Keratinocyte (primary cell): ENCODE results near the gene CDKAL1. TPM values are rescaled to one million over a fixed set of nuclear protein-coding genes. Genes with fewer than 3 reads are reported as not detected.

Experiments
- DNase-seq: peaks from one replicate; pipeline ENCODE4 v3.0.0-alpha.2; 2011; ENCODE audit warnings: low read depth, missing footprints, low spot score
- FAIRE-seq: peaks from 2 replicates; lab custom pipeline; 2011; peaks lifted over from hg19 to GRCh38; lab: Jason Lieb, UNC
- H2AFZ ChIP-seq: 2 replicates; pipeline ENCODE4 v1.6.0; 2012; ENCODE audit warnings: low read length, control low read depth, inconsistent platforms; ENCODE audit not compliant: control insufficient read depth
- H3K27ac ChIP-seq: 2 replicates; pipeline ENCODE4 v1.5.1; 2011; ENCODE audit warnings: low read length; ENCODE audit not compliant: control insufficient read depth, insufficient read depth
- H3K27me3 ChIP-seq: 3 replicates; pipeline ENCODE4 v1.6.0; 2011; ENCODE audit warnings: low read length; ENCODE audit not compliant: control insufficient read depth, insufficient read depth; ENCODE audit errors: extremely low read depth
- H3K36me3 ChIP-seq, 2 experiments: 2 replicates in 1 of 2; 3 replicates in 1 of 2; pipeline ENCODE4 v1.5.1; 2011; ENCODE audit warnings: low read length in 2 of 2, mild to moderate bottlenecking in 1 of 2; ENCODE audit not compliant: control insufficient read depth in 2 of 2, insufficient read depth in 2 of 2; ENCODE audit errors: extremely low read depth in 1 of 2
- H3K4me1 ChIP-seq: 3 replicates; pipeline ENCODE4 v1.5.1; 2011; ENCODE audit warnings: low read length; ENCODE audit not compliant: control insufficient read depth, insufficient read depth; ENCODE audit errors: extremely low read depth
- H3K4me2 ChIP-seq: 3 replicates; pipeline ENCODE4 v1.6.0; 2011; ENCODE audit warnings: low read depth, low read length; ENCODE audit not compliant: control insufficient read depth, insufficient read depth; ENCODE audit errors: extremely low read depth
- H3K4me3 ChIP-seq, 3 experiments: fragments of 200-600 bp in 1 of 3; sonication (generic) in 1 of 3; 2 replicates in 2 of 3; 3 replicates in 1 of 3; pipeline ENCODE4 v1.5.1; 2011 to 2016; ENCODE audit warnings: low read length in 3 of 3, mild to moderate bottlenecking in 3 of 3, control low read depth in 2 of 3, inconsistent platforms in 1 of 3, low read depth in 1 of 3, mixed read lengths in 1 of 3, mixed run types in 1 of 3, moderate library complexity in 1 of 3; ENCODE audit not compliant: control insufficient read depth in 2 of 3, insufficient read depth in 2 of 3; ENCODE audit errors: extremely low read depth in 1 of 3
- H3K79me2 ChIP-seq: 2 replicates; pipeline ENCODE4 v1.6.0; 2012; ENCODE audit warnings: low read length; ENCODE audit not compliant: control insufficient read depth, insufficient read depth
- H3K9ac ChIP-seq: 3 replicates; pipeline ENCODE4 v1.6.0; 2011; ENCODE audit warnings: low read length; ENCODE audit not compliant: control insufficient read depth, insufficient read depth; ENCODE audit errors: extremely low read depth
- H3K9me1 ChIP-seq: 3 replicates; pipeline ENCODE4 v1.6.0; 2011; ENCODE audit warnings: low read length; ENCODE audit not compliant: control insufficient read depth, insufficient read depth; ENCODE audit errors: extremely low read depth
- H3K9me3 ChIP-seq: 2 replicates; pipeline ENCODE4 v1.5.1; 2012; ENCODE audit warnings: low read depth, low read length; ENCODE audit not compliant: control insufficient read depth
- H4K20me1 ChIP-seq: 3 replicates; pipeline ENCODE4 v1.6.0; 2011; ENCODE audit warnings: low read length; ENCODE audit not compliant: control insufficient read depth, insufficient read depth; ENCODE audit errors: extremely low read depth
- CTCF ChIP-seq, 3 experiments: IDR thresholded peaks in 1 of 3; conservative IDR thresholded peaks in 1 of 3; optimal IDR thresholded peaks in 1 of 3; 2 replicates in 2 of 3; 3 replicates in 1 of 3; pipeline versions ENCODE3 to v1.5.1; 2011; ENCODE audit warnings: low read length in 3 of 3, mild to moderate bottlenecking in 3 of 3, moderate library complexity in 2 of 3, control low read depth in 1 of 3, inconsistent platforms in 1 of 3; ENCODE audit not compliant: insufficient read depth in 2 of 3; ENCODE audit errors: extremely low read depth in 1 of 3
- EZH2 ChIP-seq: IDR thresholded peaks from one replicate; pipeline ENCODE4 v1.6.1; 2012; ENCODE audit warnings: inconsistent platforms, mild to moderate bottlenecking, low read length, moderate library complexity
- dilution Hi-C: fragments of 300-500 bp; cut with MboI; formaldehyde crosslinking; loops from one replicate; pipeline ENCODE4 v1.7.0; 2020; ENCODE audit warnings: low sequenced_read_pairs; ENCODE audit not compliant: extremely low pct_ligation_motif_present
- polyA plus RNA-seq, 5 experiments: library from polyadenylated mRNA; depleted of rRNA in 3 of 5; stranded (reverse) in 3 of 5; stranded (forward) in 1 of 5; unstranded in 1 of 5; fragments of >200 nt; gene quantifications; 1 replicate in 1 of 5; 2 replicates in 3 of 5; 3 replicates in 1 of 5; pipeline versions ENCODE4 v1.2.1 to v1.2.3, GENCODE V29; 2011 to 2012; ENCODE audit warnings: missing spikeins in 2 of 5, low read depth in 1 of 5, low replicate concordance in 1 of 5

The CDKAL1 gene
- polyA plus RNA-seq, 1 donor (not counting 4 experiments of a cell fraction or from before 2014, with no cell fraction given) = 5.6 TPM

GRCh38 chr6:20936949-20937348 is 402.7 kb downstream of the CDKAL1 start:
- Histone ChIP-seq H2AFZ (no peak overlapping the region), H4K20me1 (no peaks in the 10 kb centered on the region), H3K9me3 (no peaks in the 10 kb centered on the region), H3K9me1 (no peaks in the 10 kb centered on the region), H3K4me1 (no peaks in the 10 kb centered on the region), H3K4me3 (no peak overlapping the region), H3K79me2 (no peaks in the 10 kb centered on the region), H3K36me3 (no peaks in the 10 kb centered on the region), H3K27ac (no peak overlapping the region), H3K9ac (no peak overlapping the region), H3K27me3 (no peaks in the 10 kb centered on the region), H3K4me2 (no peak overlapping the region)
- DNase-seq (no peak), FAIRE-seq (no peak)
- TF ChIP-seq CTCF (optimal IDR thresholded peaks at IDR 0.05 in 1 of 3, IDR thresholded peaks at IDR 0.05 in 1 of 3, conservative IDR thresholded peaks at IDR 0.05 in 1 of 3; ENCODE audit: extremely low read depth in 1 of 3, insufficient read depth in 2 of 3, low read length in 3 of 3) (no peak), EZH2 (no peak)
- dilution Hi-C loops = no loop called here

GRCh38 chr6:20939161-20939775 is 405.0 kb downstream of the CDKAL1 start:
- H3K9ac ChIP-seq = no peak overlapping the region
- H3K4me3 ChIP-seq = no peak overlapping the region
- no peaks in the 10 kb centered on the region for H3K9me3 ChIP-seq
- dilution Hi-C loops = no loop called here
- no peaks in the 10 kb centered on the region for H3K36me3 ChIP-seq
- H3K79me2 ChIP-seq = no peaks in the 10 kb centered on the region
- H3K27me3 ChIP-seq = no peaks in the 10 kb centered on the region
- H3K27ac ChIP-seq = no peak overlapping the region
- no peaks in the 10 kb centered on the region for H3K9me1 ChIP-seq
- no peak overlapping the region for H3K4me2 ChIP-seq
- H4K20me1 ChIP-seq = no peaks in the 10 kb centered on the region
- no peak for FAIRE-seq
- no peak for DNase-seq
- no peak for TF ChIP-seq CTCF (optimal IDR thresholded peaks at IDR 0.05 in 1 of 3, IDR thresholded peaks at IDR 0.05 in 1 of 3, conservative IDR thresholded peaks at IDR 0.05 in 1 of 3; ENCODE audit: extremely low read depth in 1 of 3, insufficient read depth in 2 of 3, low read length in 3 of 3)
- no peak for TF ChIP-seq EZH2
- no peak overlapping the region for H2AFZ ChIP-seq
- no peaks in the 10 kb centered on the region for H3K4me1 ChIP-seq
